GM19239 (cell line): ENCODE data around the gene AKT1.

Experiments used
- DNase-seq: peaks from one replicate; pipeline ENCODE4 v3.0.0; 2011; ENCODE audit warnings: low spot score; ENCODE audit not compliant: insufficient read length
- FAIRE-seq: peaks from 2 replicates; lab custom pipeline; 2011; peaks lifted over from hg19 to GRCh38; lab: Jason Lieb, UNC

The AKT1 gene

DNA sequence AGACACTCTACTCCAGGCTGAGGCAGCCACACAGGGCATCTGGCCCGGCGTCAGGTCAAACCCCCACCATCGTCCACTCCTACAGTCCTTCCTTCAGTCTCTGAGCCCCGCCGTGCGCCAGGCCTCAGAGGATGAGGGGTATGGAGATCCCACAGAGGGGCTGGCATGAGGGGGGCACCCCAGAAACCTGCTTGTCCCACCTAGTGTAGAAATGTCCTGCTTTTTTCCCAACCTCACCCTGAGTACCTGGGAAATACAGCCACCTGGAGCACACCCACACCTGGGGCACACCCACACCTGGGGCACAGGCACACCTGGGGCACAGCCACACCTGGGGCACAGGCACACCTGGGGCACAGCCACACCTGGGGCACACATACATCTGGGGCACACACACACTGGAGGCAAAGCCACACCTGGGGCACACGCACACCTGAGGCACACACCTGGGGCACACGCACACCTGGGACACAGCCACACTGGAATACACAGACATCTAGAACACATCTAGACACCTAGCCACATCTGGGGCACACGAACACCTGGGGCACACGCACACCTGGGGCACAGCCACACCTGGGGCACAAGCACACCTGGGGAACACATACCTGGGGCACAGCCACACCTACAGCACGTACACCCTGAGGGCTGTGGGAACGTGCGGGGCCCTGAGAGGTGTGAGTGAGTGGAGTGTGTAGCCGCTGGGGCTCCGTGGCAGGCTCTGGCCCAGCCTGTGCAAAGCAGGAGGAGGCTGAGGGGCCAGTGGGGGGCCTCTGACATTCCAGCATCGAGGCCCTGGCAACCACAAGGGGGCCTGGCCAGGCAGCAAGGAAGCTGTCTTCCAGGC is 18.4 kb downstream of the AKT1 start:
- no peak for DNase-seq
- no peak for FAIRE-seq

GRCh38 chr14:104776481-104776880 is 19.1 kb downstream of the AKT1 start:
- FAIRE-seq: no peak
- no peak for DNase-seq

DNA sequence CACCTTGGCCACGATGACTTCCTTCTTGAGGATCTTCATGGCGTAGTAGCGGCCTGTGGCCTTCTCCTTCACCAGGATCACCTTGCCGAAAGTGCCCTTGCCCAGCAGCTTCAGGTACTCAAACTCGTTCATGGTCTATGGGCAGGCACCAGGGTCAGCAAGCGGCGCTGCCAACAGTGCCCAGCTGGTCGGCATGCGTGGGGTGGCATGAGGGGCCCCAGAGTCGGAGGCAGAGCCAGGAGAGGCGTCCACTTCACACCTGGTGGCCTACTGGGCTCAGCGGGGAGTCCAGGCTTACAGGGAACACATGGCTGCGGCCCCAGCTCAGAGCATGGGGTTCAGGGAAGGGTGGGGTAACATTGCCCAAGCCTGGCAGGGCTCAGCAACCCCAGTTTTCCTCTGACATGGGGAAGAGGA is 20.5 kb downstream of the AKT1 start:
- no peak for DNase-seq
- no peak for FAIRE-seq

- DNase-seq: no peak
- no peak for FAIRE-seq
Measured at GRCh38 chr14:104774453-104775072, 21.0 kb downstream of the AKT1 start.

DNA sequence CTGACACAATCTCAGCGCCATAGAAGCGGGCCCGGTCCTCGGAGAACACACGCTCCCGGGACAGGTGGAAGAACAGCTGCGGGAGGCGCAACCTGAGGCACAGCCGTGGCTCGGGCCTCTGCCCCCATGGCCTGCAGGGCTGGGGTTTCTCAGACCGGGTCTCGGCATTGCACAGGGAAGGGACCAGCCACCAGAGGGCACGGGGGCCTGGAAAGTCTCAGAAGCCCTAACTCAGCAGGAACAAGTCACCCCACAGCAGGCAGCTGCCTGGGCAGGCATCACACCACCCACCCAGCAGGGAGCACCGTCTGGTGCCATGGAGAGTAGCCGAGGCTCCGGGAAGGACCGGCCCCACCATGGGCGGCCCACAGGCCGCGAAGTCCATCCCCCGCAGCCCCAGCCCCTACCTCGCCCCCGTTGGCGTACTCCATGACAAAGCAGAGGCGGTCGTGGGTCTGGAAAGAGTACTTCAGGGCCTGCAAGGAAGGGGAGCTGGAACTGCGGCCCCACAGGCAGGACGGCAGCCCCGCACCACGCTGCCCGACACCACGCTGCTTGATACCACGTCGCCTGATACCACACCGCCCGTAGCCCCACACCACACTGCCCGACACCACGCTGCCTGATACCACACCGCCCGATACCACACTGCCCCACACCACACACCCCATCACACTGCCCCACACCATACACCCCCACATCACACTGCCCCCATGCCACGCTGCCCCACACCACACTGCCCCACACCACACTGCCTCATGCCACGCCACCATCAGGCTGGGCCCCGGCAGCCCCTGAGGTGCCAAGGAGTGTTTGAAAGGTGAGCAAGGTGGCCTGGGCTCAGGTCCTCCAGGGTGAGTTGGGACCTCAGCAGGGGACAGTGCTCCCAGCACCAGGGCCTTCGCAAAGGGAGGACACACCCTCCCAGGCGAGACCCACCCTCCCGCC is 21.8 kb downstream of the AKT1 start:
- DNase-seq (no peak), FAIRE-seq (no peak)

DNA sequence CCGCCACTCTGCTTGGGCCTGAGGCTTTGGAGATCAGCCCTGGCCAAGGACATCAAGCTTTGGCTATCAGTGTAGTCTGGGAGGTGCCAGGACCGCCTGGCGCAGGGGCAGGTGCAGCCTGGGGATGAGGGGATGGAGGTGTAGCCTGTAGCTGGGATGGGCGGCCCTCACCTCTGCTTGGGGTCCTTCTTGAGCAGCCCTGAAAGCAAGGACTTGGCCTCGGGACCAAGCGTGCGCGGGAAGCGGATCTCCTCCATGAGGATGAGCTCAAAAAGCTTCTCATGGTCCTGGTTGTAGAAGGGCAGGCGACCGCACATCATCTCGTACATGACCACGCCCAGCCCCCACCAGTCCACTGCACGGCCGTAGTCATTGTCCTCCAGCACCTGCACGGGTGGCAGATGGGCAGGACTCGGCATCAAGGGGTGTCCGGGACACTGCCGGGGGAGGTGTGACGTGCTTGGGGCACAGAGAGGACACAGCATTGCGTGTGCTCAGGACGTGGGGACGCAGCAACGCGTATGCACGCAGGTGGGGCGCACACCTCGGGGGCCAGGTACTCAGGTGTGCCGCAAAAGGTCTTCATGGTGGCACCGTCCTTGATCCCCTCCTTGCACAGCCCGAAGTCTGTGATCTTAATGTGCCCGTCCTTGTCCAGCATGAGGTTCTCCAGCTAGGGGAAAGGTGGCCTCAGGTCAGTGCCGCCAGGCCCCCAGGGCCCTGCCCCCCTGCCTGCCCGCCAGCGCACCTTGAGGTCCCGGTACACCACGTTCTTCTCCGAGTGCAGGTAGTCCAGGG is 22.6 kb downstream of the AKT1 start:
- no peak for FAIRE-seq
- no peak for DNase-seq

DNA sequence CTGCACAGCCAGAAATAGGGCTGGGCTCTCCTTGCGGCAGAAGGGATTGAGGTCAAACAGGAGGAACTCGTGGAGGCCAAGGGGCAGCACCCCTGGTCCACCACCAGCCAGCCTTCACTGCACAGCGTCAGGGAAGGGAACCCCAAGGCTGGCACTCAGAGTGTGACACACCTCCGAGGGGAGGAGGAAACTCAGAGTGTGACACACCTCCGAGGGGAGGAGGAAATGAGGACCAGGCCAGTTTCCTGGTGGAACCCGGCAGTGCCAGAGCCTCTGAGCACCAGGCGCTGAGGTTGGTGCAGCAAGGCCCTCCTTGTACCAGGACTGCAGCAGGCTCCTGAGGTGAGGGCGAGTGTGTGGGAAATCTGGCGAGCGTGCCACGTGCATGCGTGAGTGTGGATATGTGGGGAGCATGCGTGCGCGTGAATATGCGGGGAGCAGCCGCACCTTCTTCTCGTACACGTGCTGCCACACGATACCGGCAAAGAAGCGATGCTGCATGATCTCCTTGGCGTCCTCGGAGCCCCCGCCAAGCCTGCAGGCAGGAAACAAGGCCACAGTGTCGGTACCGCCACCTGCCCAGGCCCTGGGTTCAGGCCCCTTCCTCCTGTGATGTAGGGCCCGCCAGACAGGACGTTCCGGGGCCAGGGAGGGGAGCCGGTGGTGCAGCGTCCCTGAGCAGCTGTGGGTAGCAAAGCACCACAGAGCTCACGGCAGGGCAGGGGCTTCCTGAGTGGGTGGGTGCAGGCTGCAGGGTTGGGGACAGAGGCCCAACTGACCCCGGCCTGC is 23.4 kb downstream of the AKT1 start:
- FAIRE-seq: no peak
- DNase-seq: no peak

DNA sequence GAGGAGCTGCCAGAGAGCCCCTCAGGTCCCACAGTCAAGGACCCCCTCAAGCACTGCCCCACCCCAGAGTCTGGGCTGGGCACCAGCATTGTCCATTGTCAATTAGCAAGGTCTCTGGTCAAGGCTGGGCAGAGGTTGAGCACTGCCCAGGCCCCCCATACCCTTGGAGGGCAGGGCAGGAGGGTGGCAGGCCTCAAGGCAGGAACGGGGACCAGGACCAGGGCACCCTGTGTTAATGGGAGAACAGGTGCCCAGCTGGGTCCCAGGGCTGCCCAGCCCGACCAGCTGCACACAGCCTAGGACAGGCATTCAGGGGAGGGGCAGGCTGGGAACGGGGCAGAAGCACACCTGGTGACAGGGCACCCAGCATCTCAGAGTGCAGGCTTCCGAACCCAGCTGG is 24.2 kb downstream of the AKT1 start:
- DNase-seq (no peak), FAIRE-seq (no peak)

DNA sequence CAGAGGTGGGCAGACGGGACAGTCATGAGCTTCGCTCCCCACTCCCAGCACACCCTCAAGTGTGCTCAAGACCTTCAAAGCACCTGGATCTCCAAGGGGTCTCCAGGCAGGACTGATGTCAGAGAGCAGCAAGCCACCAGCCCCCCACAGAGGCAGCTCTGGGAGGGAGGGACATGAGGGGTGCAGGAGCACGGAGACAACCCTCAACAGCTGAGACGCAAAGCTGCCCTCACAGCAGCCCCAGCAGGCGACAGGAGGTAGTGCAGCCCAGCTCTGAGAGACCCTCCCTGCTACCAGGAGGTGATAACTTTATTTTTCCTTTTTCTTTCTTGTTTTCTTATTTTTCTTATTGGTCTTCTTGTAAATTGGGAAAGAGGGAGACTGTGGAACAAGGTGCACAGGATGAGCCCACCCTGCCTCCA is 24.7 kb downstream of the AKT1 start:
- DNase-seq: no peak
- no peak for FAIRE-seq

- FAIRE-seq (no peak), DNase-seq (no peak)
Measured at GRCh38 chr14:104770072-104770579, 25.4 kb downstream of the AKT1 start.

GRCh38 chr14:104769324-104770071 is 26.1 kb downstream of the AKT1 start:
- FAIRE-seq (no peak), DNase-seq (no peak)

GRCh38 chr14:104768437-104769323 is 26.9 kb downstream of the AKT1 start:
- FAIRE-seq: peak; percentile 71

DNA sequence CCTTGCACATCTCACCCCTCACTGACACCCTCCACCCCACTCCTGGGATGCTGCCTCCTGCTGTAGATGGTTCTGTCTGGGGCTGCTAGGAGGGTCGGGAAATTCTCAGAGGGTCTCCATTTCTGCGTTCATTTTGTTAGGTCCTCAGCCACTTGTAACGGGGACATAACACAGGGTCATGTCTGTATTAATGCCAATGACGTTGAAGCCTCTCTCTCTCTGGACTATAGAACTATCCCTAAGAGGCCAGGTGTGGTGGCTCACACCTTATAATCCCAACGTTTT is 28.0 kb downstream of the AKT1 start:
- no peak for FAIRE-seq

More at GRCh38 chr14:104768437-104769323, 26.9 kb downstream of the AKT1 start:
- DNase-seq: peak; percentile 93

GRCh38 chr14:104766863-104767633 is 28.5 kb downstream of the AKT1 start:
- no peak for FAIRE-seq

More for the DNA sequence above, 28.0 kb downstream of the AKT1 start:
- no peak for DNase-seq

GRCh38 chr14:104766256-104766862 is 29.2 kb downstream of the AKT1 start:
- FAIRE-seq (no peak), DNase-seq (no peak)

More at GRCh38 chr14:104766863-104767633, 28.5 kb downstream of the AKT1 start:
- DNase-seq: no peak

- FAIRE-seq (no peak), DNase-seq (no peak)
Measured at GRCh38 chr14:104765517-104765916, 30.0 kb downstream of the AKT1 start.
